Measurements from ENCODE around the gene FOXP1. TPM values are rescaled to one million over a fixed set of nuclear protein-coding genes. Genes with fewer than 3 reads are reported as not detected.

Gene FOXP1
- polyA plus RNA-seq, 4 donors: 4.9 to 66.5 (median 15.3) TPM

DNA sequence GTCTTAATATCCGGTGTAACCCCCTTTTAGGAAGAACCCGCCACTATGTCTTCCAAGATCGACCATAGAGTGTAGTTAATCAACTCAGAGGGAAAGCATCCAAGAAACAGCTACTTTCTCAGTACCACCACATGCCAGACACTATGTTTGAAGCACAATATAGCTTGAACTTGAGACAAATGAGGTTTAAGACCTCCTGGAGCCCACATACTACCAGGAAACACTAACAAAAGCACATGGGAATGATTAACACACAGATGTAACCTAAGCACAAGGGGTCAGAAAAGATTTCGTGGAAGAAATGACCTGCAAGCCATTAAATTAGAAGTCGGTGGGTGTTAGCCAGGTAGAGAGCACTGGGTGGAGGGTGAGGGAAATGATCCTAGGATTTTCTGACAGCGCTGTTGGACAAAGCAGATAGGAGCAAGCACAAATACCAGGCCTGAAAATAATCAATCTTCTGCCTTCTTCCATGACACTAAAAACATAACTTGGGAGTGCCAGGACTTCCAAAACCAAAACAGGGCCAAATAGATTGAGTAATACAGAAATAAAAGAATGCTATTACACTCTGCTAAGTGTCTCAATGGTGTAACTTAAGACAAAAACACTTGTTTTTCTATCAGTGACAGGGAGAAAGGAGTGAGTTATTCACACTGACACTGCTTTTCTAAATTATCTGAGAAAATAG is 213.7 kb downstream of the FOXP1 start:
- H3K27ac ChIP-seq (ENCODE audit: low read depth in 1 of 3, low read length in 2 of 3): peak overlapping the region in 1 of 3 donors; percentile 3

GRCh38 chr3:71366988-71367604 is 216.4 kb downstream of the FOXP1 start:
- FAIRE-seq: no peak
- 81 to 87% (median 85%) methylated on average over 8 of the region's 8 CpGs for WGBS, 3 donors
- H3K4me1 ChIP-seq (ENCODE audit: control insufficient read depth in 3 of 3, insufficient read depth in 2 of 3, low read depth in 1 of 3, low read length in 2 of 3): peaks cover 0 to 12% (median 7%) of the 10 kb centered on the region in 3 donors
- peaks cover 0 to 12% (median 0%) of the 10 kb centered on the region in 3 donors for H3K36me3 ChIP-seq (ENCODE audit: control insufficient read depth in 3 of 3, insufficient read depth in 2 of 3, low read depth in 1 of 3, low read length in 3 of 3)
- H3K27ac ChIP-seq (ENCODE audit: low read depth in 1 of 3, low read length in 2 of 3): no peak overlapping the region
- no peaks in the 10 kb centered on the region for H3K9me3 ChIP-seq (ENCODE audit: control insufficient read depth in 2 of 2, insufficient read depth in 1 of 2, low read depth in 1 of 2, low read length in 1 of 2)
- no peaks in the 10 kb centered on the region for H3K27me3 ChIP-seq (ENCODE audit: control insufficient read depth in 3 of 3, insufficient read depth in 3 of 3, low read length in 3 of 3)
- no peak overlapping the region for H3K4me3 ChIP-seq (ENCODE audit: low read depth in 1 of 3, low read length in 3 of 3)
- DNase-seq: no peak

More for the DNA sequence above, 213.7 kb downstream of the FOXP1 start:
- Histone ChIP-seq H3K4me1 (ENCODE audit: control insufficient read depth in 3 of 3, insufficient read depth in 2 of 3, low read depth in 1 of 3, low read length in 2 of 3) (peaks cover 0 to 13% (median 5%) of the 10 kb centered on the region in 3 donors), H3K4me3 (ENCODE audit: low read depth in 1 of 3, low read length in 3 of 3) (no peak overlapping the region), H3K9me3 (ENCODE audit: control insufficient read depth in 2 of 2, insufficient read depth in 1 of 2, low read depth in 1 of 2, low read length in 1 of 2) (peaks cover 0 to 15% of the 10 kb centered on the region in 2 donors), H3K36me3 (ENCODE audit: control insufficient read depth in 3 of 3, insufficient read depth in 2 of 3, low read depth in 1 of 3, low read length in 3 of 3) (peaks cover 0 to 9% (median 0%) of the 10 kb centered on the region in 3 donors), H3K27me3 (ENCODE audit: control insufficient read depth in 3 of 3, insufficient read depth in 3 of 3, low read length in 3 of 3) (no peaks in the 10 kb centered on the region)
- no peak for DNase-seq
- WGBS, 3 donors: 79 to 92% (median 90%) methylated on average over 6 of the region's 6 CpGs
- FAIRE-seq: no peak

GRCh38 chr3:71361334-71361890 is 222.1 kb downstream of the FOXP1 start:
- H3K36me3 ChIP-seq (ENCODE audit: control insufficient read depth in 3 of 3, insufficient read depth in 2 of 3, low read depth in 1 of 3, low read length in 3 of 3): peaks cover 0 to 3% (median 0%) of the 10 kb centered on the region in 3 donors
- H3K4me3 ChIP-seq (ENCODE audit: low read depth in 1 of 3, low read length in 3 of 3): peak overlapping the region in 2 of 3 donors; percentile 4 to 18
- H3K4me1 ChIP-seq (ENCODE audit: control insufficient read depth in 3 of 3, insufficient read depth in 2 of 3, low read depth in 1 of 3, low read length in 2 of 3): peaks cover 0 to 8% (median 2%) of the 10 kb centered on the region in 3 donors
- H3K27ac ChIP-seq (ENCODE audit: low read depth in 1 of 3, low read length in 2 of 3): peak overlapping the region; percentile 2 to 52 (median 51)
- no peaks in the 10 kb centered on the region for H3K9me3 ChIP-seq (ENCODE audit: control insufficient read depth in 2 of 2, insufficient read depth in 1 of 2, low read depth in 1 of 2, low read length in 1 of 2)
- no peaks in the 10 kb centered on the region for H3K27me3 ChIP-seq (ENCODE audit: control insufficient read depth in 3 of 3, insufficient read depth in 3 of 3, low read length in 3 of 3)
- 21 to 60% (median 42%) methylated on average over 12 of the region's 12 CpGs for WGBS, 3 donors
- peak; percentile 71 to 86 for DNase-seq
- FAIRE-seq: no peak

DNA sequence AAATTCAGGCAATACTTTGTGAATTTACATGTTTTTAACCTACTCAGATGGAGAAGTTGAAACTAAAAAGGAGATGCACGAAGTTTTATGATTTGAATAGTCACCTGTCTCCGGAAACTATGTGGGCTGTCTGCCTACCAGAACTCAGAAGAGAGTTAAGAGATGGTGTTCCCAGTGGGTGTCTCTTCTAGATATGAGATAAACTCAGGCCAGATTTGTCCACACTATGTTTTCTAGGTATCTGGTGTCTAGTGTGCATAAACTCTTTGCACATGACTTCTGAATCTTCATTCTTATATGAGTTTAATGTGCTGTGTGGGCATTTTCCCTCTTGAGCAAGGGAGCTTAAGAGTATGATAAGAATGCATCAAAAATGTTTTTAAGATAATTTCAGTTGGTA is 222.8 kb downstream of the FOXP1 start:
- H3K9me3 ChIP-seq (ENCODE audit: control insufficient read depth in 2 of 2, insufficient read depth in 1 of 2, low read depth in 1 of 2, low read length in 1 of 2): no peaks in the 10 kb centered on the region
- DNase-seq: peak in 1 of 2 donors; percentile 51
- peaks cover 0 to 5% (median 0%) of the 10 kb centered on the region in 3 donors for H3K36me3 ChIP-seq (ENCODE audit: control insufficient read depth in 3 of 3, insufficient read depth in 2 of 3, low read depth in 1 of 3, low read length in 3 of 3)
- H3K27me3 ChIP-seq (ENCODE audit: control insufficient read depth in 3 of 3, insufficient read depth in 3 of 3, low read length in 3 of 3): no peaks in the 10 kb centered on the region
- H3K4me1 ChIP-seq (ENCODE audit: control insufficient read depth in 3 of 3, insufficient read depth in 2 of 3, low read depth in 1 of 3, low read length in 2 of 3): peaks cover 0 to 8% (median 2%) of the 10 kb centered on the region in 3 donors
- FAIRE-seq: no peak
- no peak overlapping the region for H3K4me3 ChIP-seq (ENCODE audit: low read depth in 1 of 3, low read length in 3 of 3)
- H3K27ac ChIP-seq (ENCODE audit: low read depth in 1 of 3, low read length in 2 of 3): peak overlapping the region in 1 of 3 donors; percentile 51
- 16 to 47% (median 31%) methylated on average over 2 of the region's 2 CpGs for WGBS, 3 donors

- Histone ChIP-seq H3K36me3 (ENCODE audit: control insufficient read depth in 3 of 3, insufficient read depth in 2 of 3, low read depth in 1 of 3, low read length in 3 of 3) (peaks cover 0 to 8% (median 0%) of the 10 kb centered on the region in 3 donors), H3K4me1 (ENCODE audit: control insufficient read depth in 3 of 3, insufficient read depth in 2 of 3, low read depth in 1 of 3, low read length in 2 of 3) (peaks cover 0 to 8% (median 2%) of the 10 kb centered on the region in 3 donors), H3K27me3 (ENCODE audit: control insufficient read depth in 3 of 3, insufficient read depth in 3 of 3, low read length in 3 of 3) (no peaks in the 10 kb centered on the region), H3K27ac (ENCODE audit: low read depth in 1 of 3, low read length in 2 of 3) (peak overlapping the region in 1 of 3 donors; percentile 51), H3K9me3 (ENCODE audit: control insufficient read depth in 2 of 2, insufficient read depth in 1 of 2, low read depth in 1 of 2, low read length in 1 of 2) (no peaks in the 10 kb centered on the region), H3K4me3 (ENCODE audit: low read depth in 1 of 3, low read length in 3 of 3) (no peak overlapping the region)
- DNase-seq: peak in 1 of 2 donors; percentile 33
- WGBS, 3 donors: 77 to 88% (median 80%) methylated on average over 4 of the region's 4 CpGs
- no peak for FAIRE-seq
These were observed 223.3 kb downstream of the FOXP1 start for GRCh38 chr3:71360180-71360579.

DNA sequence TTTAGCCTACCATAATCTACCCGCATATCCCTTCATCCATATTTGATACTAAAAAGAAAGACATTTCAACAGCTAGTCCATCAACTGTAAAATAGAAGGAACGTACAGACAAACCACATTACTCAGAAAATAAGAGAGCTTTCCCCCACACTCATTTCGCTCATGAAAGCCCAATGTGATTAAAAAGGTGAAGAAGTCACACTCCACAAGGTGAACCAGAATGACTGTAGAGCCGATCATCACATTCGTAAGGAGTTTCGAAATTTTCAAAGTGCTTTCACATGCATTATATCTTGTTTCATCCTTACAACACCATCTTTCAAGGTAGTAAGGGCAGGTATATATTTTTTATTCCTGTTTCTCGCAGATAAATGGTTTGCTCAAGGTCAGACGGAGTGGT is 225.3 kb downstream of the FOXP1 start:
- DNase-seq (no peak), FAIRE-seq (no peak)
- H3K27me3 ChIP-seq (ENCODE audit: control insufficient read depth in 3 of 3, insufficient read depth in 3 of 3, low read length in 3 of 3): no peaks in the 10 kb centered on the region
- no peak overlapping the region for H3K4me3 ChIP-seq (ENCODE audit: low read depth in 1 of 3, low read length in 3 of 3)
- peaks cover 0 to 5% (median 0%) of the 10 kb centered on the region in 3 donors for H3K36me3 ChIP-seq (ENCODE audit: control insufficient read depth in 3 of 3, insufficient read depth in 2 of 3, low read depth in 1 of 3, low read length in 3 of 3)
- no peaks in the 10 kb centered on the region for H3K9me3 ChIP-seq (ENCODE audit: control insufficient read depth in 2 of 2, insufficient read depth in 1 of 2, low read depth in 1 of 2, low read length in 1 of 2)
- 77 to 92% (median 87%) methylated on average over 8 of the region's 8 CpGs for WGBS, 3 donors
- peaks cover 0 to 8% (median 2%) of the 10 kb centered on the region in 3 donors for H3K4me1 ChIP-seq (ENCODE audit: control insufficient read depth in 3 of 3, insufficient read depth in 2 of 3, low read depth in 1 of 3, low read length in 2 of 3)
- no peak overlapping the region for H3K27ac ChIP-seq (ENCODE audit: low read depth in 1 of 3, low read length in 2 of 3)

- DNase-seq (no peak), FAIRE-seq (no peak)
- WGBS, 3 donors: 74 to 78% (median 75%) methylated on average over 6 of the region's 6 CpGs
- Histone ChIP-seq H3K36me3 (ENCODE audit: control insufficient read depth in 3 of 3, insufficient read depth in 2 of 3, low read depth in 1 of 3, low read length in 3 of 3) (peaks cover 0 to 5% (median 0%) of the 10 kb centered on the region in 3 donors), H3K4me1 (ENCODE audit: control insufficient read depth in 3 of 3, insufficient read depth in 2 of 3, low read depth in 1 of 3, low read length in 2 of 3) (peaks cover 0 to 16% (median 0%) of the 10 kb centered on the region in 3 donors), H3K27ac (ENCODE audit: low read depth in 1 of 3, low read length in 2 of 3) (no peak overlapping the region), H3K9me3 (ENCODE audit: control insufficient read depth in 2 of 2, insufficient read depth in 1 of 2, low read depth in 1 of 2, low read length in 1 of 2) (no peaks in the 10 kb centered on the region), H3K4me3 (ENCODE audit: low read depth in 1 of 3, low read length in 3 of 3) (no peak overlapping the region), H3K27me3 (ENCODE audit: control insufficient read depth in 3 of 3, insufficient read depth in 3 of 3, low read length in 3 of 3) (no peaks in the 10 kb centered on the region)
These were observed 227.3 kb downstream of the FOXP1 start for GRCh38 chr3:71356265-71356664.

DNA sequence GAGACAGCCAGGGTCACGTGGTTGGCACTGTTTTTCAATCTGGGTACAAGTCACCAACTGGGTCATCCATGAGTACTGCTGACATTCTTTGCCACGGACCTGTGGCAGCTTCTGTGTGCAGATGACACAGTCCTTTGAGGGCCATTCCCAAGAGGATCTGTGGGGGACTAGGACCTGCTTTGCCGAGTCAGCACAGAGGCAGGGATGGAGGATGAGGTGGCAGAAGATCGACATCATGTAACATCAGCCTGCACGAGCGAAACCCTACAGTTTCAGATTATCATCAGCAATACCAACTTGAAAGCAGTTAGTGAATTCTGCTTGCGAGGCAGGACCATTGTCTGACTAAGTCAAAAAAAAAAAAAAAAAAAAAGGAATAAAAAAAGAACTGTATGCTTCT is 227.7 kb downstream of the FOXP1 start:
- no peak for DNase-seq
- 64 to 82% (median 75%) methylated on average over 7 of the region's 7 CpGs for WGBS, 3 donors
- FAIRE-seq: no peak
- no peak overlapping the region for H3K27ac ChIP-seq (ENCODE audit: low read depth in 1 of 3, low read length in 2 of 3)
- H3K27me3 ChIP-seq (ENCODE audit: control insufficient read depth in 3 of 3, insufficient read depth in 3 of 3, low read length in 3 of 3): no peaks in the 10 kb centered on the region
- peaks cover 0 to 5% (median 0%) of the 10 kb centered on the region in 3 donors for H3K36me3 ChIP-seq (ENCODE audit: control insufficient read depth in 3 of 3, insufficient read depth in 2 of 3, low read depth in 1 of 3, low read length in 3 of 3)
- H3K9me3 ChIP-seq (ENCODE audit: control insufficient read depth in 2 of 2, insufficient read depth in 1 of 2, low read depth in 1 of 2, low read length in 1 of 2): no peaks in the 10 kb centered on the region
- H3K4me3 ChIP-seq (ENCODE audit: low read depth in 1 of 3, low read length in 3 of 3): no peak overlapping the region
- peaks cover 0 to 20% (median 0%) of the 10 kb centered on the region in 3 donors for H3K4me1 ChIP-seq (ENCODE audit: control insufficient read depth in 3 of 3, insufficient read depth in 2 of 3, low read depth in 1 of 3, low read length in 2 of 3)

Measured in small intestine (tissue), 7 donors.